SJCRH30 (cell line): ENCODE results near the gene MICALL2. TPM values are rescaled to one million over a fixed set of nuclear protein-coding genes. Genes with fewer than 3 reads are reported as not detected.
"Not testable (repeated sequence)": the region's sequence is repeated elsewhere in the genome, so short reads cannot be mapped to it uniquely, and the experiment has no call there.

ENCODE experiments used
- DNase-seq, 2 experiments: peaks; one replicate each; pipeline ENCODE4 v3.0.0-alpha.2; 2015 to 2020
- H3K27ac ChIP-seq: fragments of 250-450 bp; sonication (Bioruptor Pico); 2 replicates; pipeline ENCODE4 v1.5.1; 2020; ENCODE audit warnings: mild to moderate bottlenecking, moderate library complexity
- H3K27me3 ChIP-seq: fragments of 250-450 bp; sonication (Bioruptor Pico); 2 replicates; pipeline ENCODE4 v1.5.1; 2020; ENCODE audit warnings: mild to moderate bottlenecking, moderate library complexity
- H3K36me3 ChIP-seq: fragments of 250-450 bp; sonication (Bioruptor Pico); 2 replicates; pipeline ENCODE4 v1.5.1; 2020; ENCODE audit warnings: mild to moderate bottlenecking, moderate library complexity
- H3K4me1 ChIP-seq: fragments of 250-450 bp; sonication (Bioruptor Pico); 2 replicates; pipeline ENCODE4 v1.5.1; 2020; ENCODE audit warnings: mild to moderate bottlenecking, moderate library complexity
- H3K4me3 ChIP-seq: fragments of 250-450 bp; sonication (Bioruptor Pico); 2 replicates; pipeline ENCODE4 v1.5.1; 2020; ENCODE audit warnings: mild to moderate bottlenecking, moderate library complexity
- H3K9me3 ChIP-seq: fragments of 250-450 bp; sonication (Bioruptor Pico); replicated peaks from 2 replicates; pipeline ENCODE4 v1.5.1; 2020; ENCODE audit warnings: mild to moderate bottlenecking, moderate library complexity
- total RNA-seq: library from RNA; depleted of rRNA; stranded (reverse); fragments of >200 nt; shearing (Covaris generic); gene quantifications from 2 replicates; pipeline ENCODE4 v1.2.3, GENCODE V29; 2014

Gene MICALL2
- total RNA-seq, 1 experiment from 2014 or later: 1.3 TPM

DNA sequence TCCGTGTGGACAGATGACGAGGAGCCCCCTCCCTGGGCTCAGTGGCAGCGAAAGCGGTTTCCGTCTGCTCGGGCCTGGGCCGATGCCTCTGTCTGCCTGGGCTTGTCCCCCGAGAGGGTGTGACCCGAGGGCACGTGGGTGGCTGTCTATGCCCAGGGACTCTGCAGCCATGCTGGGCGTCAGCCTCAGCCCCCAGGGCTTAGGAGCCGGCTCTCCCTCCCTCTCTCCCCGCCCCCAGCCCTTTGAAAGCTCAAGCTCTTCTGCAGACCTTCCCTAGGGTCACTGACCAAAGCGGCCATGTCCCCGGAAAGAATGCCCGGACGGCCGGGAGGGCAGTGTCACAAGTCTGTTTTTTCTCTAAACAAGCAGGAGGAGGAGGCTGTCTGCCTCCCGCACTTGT, 7.1 kb downstream of the MICALL2 start:
- DNase-seq: no peak
- no peaks in the 10 kb centered on the region for H3K4me1 ChIP-seq

DNA sequence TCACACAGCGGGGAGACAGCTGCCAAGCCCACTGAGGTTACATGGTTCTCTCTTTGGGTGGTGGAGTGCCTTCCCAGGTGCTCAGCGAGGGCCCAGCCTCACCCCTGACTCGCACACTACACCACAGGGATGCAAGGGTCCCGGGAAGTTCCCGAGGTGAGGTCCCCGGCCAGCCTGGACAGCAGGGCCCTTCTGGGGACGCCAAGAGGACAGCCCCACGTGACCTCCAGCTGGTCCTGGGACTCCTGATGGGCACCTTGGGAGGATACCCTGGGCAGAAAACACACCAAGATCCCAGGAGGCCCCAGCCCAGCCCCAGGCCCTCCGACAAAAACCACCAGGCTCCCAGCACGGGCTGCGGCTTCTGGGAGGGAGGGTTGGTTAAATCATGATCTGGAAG, 8.3 kb downstream of the MICALL2 start:
- Histone ChIP-seq H3K4me1 (no peaks in the 10 kb centered on the region), H3K36me3 (no peaks in the 10 kb centered on the region), H3K9me3 (no peaks in the 10 kb centered on the region), H3K27me3 (no peaks in the 10 kb centered on the region), H3K4me3 (no peak overlapping the region), H3K27ac (no peak overlapping the region)
- DNase-seq: no peak

More for the DNA sequence above, 7.1 kb downstream of the MICALL2 start:
- Histone ChIP-seq H3K27ac (no peak overlapping the region), H3K27me3 (no peaks in the 10 kb centered on the region), H3K9me3 (no peaks in the 10 kb centered on the region), H3K4me3 (no peak overlapping the region), H3K36me3 (no peaks in the 10 kb centered on the region)

DNA sequence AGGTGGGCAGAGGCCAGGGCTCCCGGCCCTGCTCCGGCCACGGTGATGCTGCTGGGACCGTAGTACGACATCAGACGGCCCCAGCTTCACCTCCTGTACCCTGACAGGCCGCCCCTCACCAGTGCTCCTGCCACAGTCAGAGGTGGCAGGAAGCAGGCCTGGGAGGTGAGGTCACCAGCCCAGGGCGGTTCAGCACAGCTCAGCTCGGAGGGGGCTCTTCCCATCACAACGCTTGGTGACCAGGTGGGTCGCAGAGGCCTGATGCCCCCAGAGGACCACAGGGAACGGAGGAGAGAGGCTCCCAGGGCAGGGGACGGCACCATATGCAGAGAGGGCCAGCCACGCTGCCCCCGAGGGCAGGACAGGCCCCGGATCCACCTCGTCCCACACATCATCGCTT, 8.8 kb downstream of the MICALL2 start:
- H3K4me3 ChIP-seq: no peak overlapping the region
- DNase-seq: no peak
- no peaks in the 10 kb centered on the region for H3K36me3 ChIP-seq
- no peaks in the 10 kb centered on the region for H3K4me1 ChIP-seq
- no peaks in the 10 kb centered on the region for H3K9me3 ChIP-seq
- no peak overlapping the region for H3K27ac ChIP-seq
- H3K27me3 ChIP-seq: no peaks in the 10 kb centered on the region

DNA sequence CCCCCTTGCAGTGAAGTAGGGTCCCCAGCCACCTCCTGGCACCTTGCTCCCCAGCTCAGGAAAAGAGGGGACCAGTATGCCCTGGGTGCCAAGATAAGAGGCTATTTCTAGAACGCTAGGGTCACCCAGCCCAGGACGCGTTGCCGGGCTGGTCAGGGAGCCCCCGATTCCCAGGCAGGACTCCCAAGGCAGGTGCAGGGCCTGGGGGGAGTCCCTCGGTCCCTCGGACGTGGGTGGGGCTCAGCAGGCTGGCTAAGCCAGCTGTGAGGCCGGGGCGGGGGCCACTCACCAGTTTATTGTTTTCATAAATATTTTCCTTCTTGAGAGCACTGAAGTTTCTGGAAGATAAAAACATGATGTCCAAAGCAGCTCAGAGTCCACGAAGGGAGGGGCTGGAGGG, 9.3 kb downstream of the MICALL2 start:
- DNase-seq: no peak
- H3K9me3 ChIP-seq: no peaks in the 10 kb centered on the region

DNA sequence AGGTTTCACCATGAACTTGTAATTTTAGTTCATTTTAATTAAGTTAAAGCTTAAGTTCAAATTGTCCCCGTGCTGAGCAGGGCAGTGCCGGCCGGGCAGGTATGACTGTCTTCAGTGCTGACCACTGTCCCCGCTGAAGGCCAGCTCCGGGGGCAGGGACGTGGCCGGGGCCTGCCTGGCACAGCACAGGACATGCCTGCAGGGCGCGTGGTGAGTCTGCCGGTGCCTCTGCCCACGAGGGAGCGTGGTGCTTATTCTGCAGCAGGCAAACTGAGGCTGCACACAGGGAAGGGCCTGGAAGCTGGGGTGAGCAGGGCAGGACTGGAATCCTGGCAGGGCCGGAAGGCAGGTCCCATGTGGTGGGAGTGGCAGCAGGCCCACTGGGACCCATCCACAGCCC, 9.8 kb downstream of the MICALL2 start:
- Histone ChIP-seq H3K4me3 (no peak overlapping the region), H3K27me3 (no peaks in the 10 kb centered on the region), H3K36me3 (no peaks in the 10 kb centered on the region), H3K9me3 (no peaks in the 10 kb centered on the region), H3K4me1 (no peaks in the 10 kb centered on the region), H3K27ac (no peak overlapping the region)
- no peak for DNase-seq

More for the DNA sequence above, 9.3 kb downstream of the MICALL2 start:
- H3K4me3 ChIP-seq: no peak overlapping the region
- no peaks in the 10 kb centered on the region for H3K4me1 ChIP-seq
- H3K27me3 ChIP-seq: no peaks in the 10 kb centered on the region
- no peak overlapping the region for H3K27ac ChIP-seq
- no peaks in the 10 kb centered on the region for H3K36me3 ChIP-seq

DNA sequence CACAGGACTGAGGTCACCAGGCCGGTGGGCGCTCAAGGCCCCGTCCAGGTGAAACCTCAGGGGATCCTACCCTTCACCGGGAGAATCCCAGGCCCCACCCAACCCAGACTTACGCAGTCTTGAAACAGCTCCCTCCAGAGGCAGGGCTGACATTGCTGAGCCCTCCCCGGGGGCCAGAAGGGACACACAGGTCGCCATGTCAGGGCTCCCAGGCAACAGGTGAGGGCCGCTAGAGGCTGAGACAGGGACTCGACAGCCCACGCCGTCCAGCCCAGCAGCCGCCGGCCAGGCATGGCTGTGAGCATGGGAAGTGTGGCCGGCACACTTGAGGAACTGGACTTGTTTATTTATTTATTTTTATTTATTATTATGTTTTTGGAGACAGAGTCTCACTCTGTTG, 10.3 kb downstream of the MICALL2 start:
- DNase-seq: no peak
- Histone ChIP-seq H3K27me3 (no peaks in the 10 kb centered on the region), H3K4me1 (no peaks in the 10 kb centered on the region), H3K9me3 (no peaks in the 10 kb centered on the region), H3K27ac (no peak overlapping the region), H3K36me3 (no peaks in the 10 kb centered on the region), H3K4me3 (no peak overlapping the region)

DNA sequence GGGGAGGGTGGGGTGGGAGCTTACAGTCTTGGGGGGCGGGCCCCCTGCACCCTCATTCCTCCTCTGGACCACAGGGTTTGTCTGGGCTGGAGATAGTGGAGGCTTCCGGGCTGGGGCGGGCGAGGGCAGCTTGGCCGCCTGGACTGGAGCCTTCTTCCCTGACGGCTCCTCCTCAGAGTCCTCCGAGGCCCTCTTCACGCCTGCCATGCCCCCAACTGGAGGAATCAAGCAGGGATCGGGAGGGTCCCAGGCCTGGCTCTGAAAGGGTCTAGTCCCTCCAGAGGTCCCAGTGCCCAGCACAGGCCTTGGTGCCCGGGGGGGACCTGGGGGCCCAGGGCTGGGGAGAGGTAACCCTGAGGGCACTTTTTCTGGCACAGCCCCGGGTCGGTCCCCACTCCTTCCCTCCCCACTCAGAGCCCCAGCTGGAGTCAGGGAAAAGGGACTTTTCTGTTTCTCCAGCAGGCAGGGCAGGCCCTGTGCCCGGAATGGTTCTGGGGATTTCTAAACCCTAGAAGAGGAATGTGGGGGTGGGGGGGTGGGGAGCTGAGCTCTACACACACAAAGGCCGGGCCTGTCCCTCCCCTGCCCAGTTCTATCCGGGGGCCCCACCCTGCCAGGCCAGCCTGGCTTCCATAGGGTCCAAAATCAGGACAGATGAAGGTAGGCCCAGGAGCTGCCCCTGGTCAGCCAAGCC, 11.6 kb downstream of the MICALL2 start:
- Histone ChIP-seq H3K36me3 (no peaks in the 10 kb centered on the region), H3K4me1 (no peaks in the 10 kb centered on the region)
- no peak for DNase-seq

DNA sequence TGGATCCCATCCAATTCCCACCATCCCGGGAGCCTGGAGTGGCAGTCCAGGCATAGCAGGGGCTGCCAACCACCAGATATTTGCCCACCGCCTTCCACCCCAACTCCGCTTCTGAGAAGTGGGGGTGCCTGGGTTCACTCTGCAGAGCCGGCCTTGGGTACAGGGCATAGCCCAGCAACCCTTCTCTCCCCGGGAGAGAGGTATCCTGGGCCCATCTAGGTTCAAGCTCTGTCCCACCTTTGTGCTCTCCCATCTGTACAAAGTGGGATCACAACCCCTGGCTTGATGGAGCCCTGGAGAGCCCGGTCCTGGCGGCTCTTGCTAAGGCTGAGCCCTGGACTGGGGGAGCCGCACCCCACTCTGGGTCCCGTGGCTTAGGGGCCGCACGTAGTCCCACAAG, 12.2 kb downstream of the MICALL2 start:
- Histone ChIP-seq H3K27ac (no peak overlapping the region), H3K4me3 (no peak overlapping the region), H3K9me3 (no peaks in the 10 kb centered on the region), H3K27me3 (no peaks in the 10 kb centered on the region), H3K4me1 (no peaks in the 10 kb centered on the region), H3K36me3 (no peaks in the 10 kb centered on the region)
- no peak for DNase-seq

More for the DNA sequence above, 11.6 kb downstream of the MICALL2 start:
- H3K9me3 ChIP-seq: no peaks in the 10 kb centered on the region
- no peaks in the 10 kb centered on the region for H3K27me3 ChIP-seq
- H3K4me3 ChIP-seq: no peak overlapping the region
- H3K27ac ChIP-seq: no peak overlapping the region

DNA sequence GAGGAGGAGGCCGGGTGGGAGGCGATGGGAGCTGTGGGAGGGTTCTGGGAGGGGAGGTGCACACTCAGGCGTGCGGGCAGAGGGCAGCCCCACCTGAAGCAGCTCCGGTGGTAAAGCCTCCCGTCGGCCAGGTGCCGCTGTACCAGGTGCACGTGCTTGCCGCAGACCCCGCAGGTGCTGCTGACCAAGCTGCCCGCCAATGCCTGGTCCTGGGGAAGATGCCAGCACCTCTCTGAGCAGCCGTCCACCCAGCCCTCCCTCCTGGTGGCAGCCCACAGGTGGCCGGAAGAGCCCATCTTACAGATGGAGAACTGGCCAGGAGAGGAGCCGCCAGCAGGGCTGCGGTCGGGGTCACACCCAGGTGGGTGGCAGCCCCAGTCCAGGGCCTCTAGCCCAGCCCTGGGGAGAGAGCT, 12.6 kb downstream of the MICALL2 start:
- H3K27me3 ChIP-seq: no peaks in the 10 kb centered on the region
- H3K4me1 ChIP-seq: no peaks in the 10 kb centered on the region
- H3K9me3 ChIP-seq: no peaks in the 10 kb centered on the region
- no peak overlapping the region for H3K4me3 ChIP-seq
- DNase-seq: no peak
- H3K36me3 ChIP-seq: no peaks in the 10 kb centered on the region
- H3K27ac ChIP-seq: no peak overlapping the region

DNA sequence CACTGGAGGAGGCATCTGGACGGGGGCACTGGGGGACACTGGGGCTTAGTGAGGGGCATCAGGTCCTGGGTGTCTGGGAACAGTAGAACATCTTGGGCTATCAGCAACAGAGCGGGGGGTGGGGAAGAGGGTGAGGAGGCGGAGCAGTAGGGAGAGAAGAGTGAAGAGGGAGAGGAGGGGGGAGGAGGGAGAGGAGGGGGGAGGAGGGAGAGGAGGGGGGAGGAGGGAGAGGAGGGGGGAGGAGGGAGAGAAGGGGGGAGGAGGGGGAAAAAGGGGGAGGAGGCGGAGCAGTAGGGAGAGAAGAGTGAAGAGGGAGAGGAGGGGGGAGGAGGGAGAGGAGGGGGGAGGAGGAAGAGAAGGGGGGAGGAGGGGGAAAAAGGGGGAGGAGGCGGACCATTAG, 13.2 kb downstream of the MICALL2 start:
- H3K36me3 ChIP-seq, H3K4me3 ChIP-seq, H3K27me3 ChIP-seq, H3K9me3 ChIP-seq, H3K27ac ChIP-seq, DNase-seq, H3K4me1 ChIP-seq: not testable (repeated sequence)

DNA sequence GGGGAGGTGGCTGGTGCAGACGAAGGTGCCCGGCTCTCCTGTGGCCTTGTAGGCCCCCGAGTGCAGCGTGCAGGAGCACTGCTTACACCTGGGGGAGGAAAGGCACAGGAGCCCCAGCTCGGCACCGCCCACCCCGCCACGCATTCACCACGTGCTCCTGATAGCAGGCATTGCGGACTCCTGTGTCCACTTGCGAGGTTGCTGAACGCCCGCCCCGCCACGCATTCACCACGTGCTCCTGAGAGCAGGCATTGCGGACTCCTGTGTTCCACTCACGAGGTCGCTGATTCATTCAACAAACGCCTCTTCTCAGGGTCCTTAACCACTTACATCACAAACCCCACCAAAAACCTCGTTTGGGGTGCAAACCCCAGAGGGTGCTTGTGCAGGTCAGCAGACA, 13.9 kb downstream of the MICALL2 start:
- Histone ChIP-seq H3K4me1 (no peaks in the 10 kb centered on the region), H3K27me3 (no peaks in the 10 kb centered on the region), H3K27ac (no peak overlapping the region), H3K4me3 (no peak overlapping the region), H3K36me3 (no peaks in the 10 kb centered on the region), H3K9me3 (no peaks in the 10 kb centered on the region)
- DNase-seq: no peak

DNA sequence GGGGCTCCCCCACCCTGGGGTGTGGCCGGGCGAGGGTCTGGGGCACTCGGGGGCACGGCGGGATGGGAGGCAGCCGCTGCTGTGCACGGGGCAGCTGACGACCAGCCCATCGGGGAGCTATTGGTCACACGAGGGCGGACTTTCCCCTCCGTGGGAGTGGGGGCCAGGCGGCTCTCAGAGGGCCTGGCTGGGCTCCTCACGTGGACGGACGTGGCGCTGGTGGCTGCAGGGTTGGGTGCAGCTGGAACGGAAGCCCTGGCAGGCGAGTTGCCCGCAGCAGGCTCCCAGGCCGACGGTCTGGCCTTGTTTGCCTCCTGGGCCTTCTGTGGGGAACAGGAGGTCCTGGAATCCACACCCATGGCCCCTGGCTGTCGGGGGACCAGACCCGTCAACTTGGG, 14.3 kb downstream of the MICALL2 start:
- H3K27me3 ChIP-seq: no peaks in the 10 kb centered on the region
- H3K27ac ChIP-seq: no peak overlapping the region
- no peak overlapping the region for H3K4me3 ChIP-seq
- H3K4me1 ChIP-seq: no peaks in the 10 kb centered on the region
- DNase-seq: no peak
- H3K36me3 ChIP-seq: no peaks in the 10 kb centered on the region
- H3K9me3 ChIP-seq: no peaks in the 10 kb centered on the region

DNA sequence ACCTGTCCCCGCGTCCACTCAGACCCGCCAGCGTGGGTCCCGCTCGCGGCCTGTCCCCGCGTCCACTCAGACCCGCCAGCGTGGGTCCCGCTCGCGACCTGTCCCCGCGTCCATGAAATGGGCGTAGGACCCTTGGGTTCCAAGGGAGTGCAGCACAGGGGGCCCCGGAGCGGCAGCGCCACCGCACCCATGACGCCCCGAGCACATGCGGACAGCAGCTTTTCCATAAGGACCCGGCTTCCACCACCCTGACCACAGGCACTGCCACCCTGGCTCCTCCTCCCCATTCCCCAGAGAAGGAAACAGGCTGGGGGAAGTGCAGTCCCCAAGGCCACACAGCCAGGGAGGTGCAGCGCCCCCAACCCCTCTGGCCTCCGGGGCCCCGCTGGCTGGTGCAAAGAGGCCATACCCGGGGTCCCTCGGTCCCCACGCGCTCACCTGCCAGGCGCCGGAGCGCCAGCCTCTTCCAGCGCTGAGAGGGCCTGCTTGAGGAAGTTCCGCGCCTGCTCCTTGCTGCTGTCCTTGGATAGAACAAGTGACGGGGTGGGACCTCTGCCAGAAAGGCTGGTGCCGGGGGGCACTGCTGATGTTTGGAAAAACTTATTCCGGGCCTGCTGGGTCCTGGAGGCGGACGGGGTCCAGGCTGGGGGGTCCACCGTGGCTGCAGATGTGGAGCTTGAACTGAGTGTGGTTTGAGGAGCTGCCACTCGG, 14.9 kb downstream of the MICALL2 start:
- no peak for DNase-seq
- Histone ChIP-seq H3K4me1 (no peaks in the 10 kb centered on the region), H3K36me3 (no peaks in the 10 kb centered on the region), H3K27me3 (no peaks in the 10 kb centered on the region), H3K9me3 (no peaks in the 10 kb centered on the region), H3K4me3 (no peak overlapping the region), H3K27ac (no peak overlapping the region)

DNA sequence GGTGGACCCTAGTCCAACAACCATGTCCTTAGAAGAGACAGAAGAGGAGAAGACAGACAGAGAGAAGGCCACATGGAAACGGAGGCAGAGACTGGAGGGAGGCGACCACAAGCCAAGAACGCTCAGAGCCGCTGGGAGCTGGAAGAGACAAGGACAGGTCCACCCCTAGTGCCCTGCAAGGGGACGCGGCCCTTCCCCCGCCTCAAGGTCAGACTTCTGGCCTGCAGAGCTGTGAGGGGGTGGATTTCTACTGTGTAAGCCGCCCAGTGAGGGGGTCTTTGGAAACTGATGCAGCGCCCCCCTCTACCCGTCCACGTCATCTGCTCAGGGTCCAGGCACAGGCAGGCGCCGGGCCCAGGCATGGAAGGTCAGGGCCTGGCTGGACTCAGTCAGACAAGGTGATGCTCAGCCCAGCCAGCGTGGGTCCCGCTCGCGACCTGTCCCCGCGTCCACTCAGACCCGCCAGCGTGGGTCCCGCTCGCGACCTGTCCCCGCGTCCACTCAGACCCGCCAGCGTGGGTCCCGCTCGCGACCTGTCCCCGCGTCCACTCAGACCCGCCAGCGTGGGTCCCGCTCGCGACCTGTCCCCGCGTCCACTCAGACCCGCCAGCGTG, 15.6 kb downstream of the MICALL2 start:
- not testable (repeated sequence) for H3K4me3 ChIP-seq, DNase-seq, H3K36me3 ChIP-seq, H3K27me3 ChIP-seq, H3K4me1 ChIP-seq, H3K9me3 ChIP-seq, H3K27ac ChIP-seq

DNA sequence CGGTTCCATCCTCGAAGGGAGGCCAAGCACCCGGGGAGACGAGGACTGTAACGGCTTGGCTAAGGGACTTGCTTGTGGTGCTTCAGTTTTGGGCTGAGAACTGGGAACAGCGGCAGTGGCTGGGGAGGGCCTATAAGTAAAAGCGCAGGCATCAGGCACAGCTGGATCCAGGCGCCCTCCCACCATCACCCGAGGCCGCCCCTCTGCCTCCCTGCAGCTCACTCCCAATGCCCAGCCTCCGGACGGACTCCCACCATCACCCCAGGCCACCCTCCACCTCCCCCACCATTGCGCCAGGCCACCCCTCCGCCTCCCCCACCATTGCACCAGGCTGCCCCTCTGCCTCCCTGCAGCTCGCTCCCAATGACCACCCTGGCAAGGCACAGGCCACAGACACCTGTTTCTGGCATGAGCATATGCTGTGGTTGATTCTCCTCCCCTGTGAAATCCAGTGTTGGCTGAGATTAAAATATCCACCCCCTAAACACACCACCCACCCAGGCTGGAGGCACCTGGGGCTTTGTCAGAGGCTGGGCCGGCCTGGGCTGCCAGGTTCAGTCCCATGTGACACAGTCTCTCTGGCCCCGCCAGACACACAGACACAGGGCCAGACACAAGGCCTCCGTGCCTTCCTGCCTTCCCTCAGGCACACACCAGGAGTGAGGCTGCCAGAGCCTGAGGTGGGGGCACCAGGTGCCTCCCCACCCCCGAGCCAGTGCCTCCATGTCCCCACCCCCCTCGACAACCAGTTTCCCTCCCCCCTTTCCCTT, 16.7 kb downstream of the MICALL2 start:
- H3K27me3 ChIP-seq: no peaks in the 10 kb centered on the region
- no peaks in the 10 kb centered on the region for H3K36me3 ChIP-seq
- DNase-seq: no peak
- no peak overlapping the region for H3K4me3 ChIP-seq
- H3K27ac ChIP-seq: no peak overlapping the region
- no peaks in the 10 kb centered on the region for H3K9me3 ChIP-seq
- no peaks in the 10 kb centered on the region for H3K4me1 ChIP-seq
